Activated CD8-positive, alpha-beta memory T cell treated with anti-CD3 and anti-CD28 coated beads, Interleukin-2, amount 50 U/mL, for 24 hours (primary cell): ENCODE measurements around the gene STK35.

Experiments used
- DNase-seq: peaks from one replicate; pipeline ENCODE4 v3.0.0-alpha.2; 2020; ENCODE audit errors: extremely low read depth

STK35 gene

DNA sequence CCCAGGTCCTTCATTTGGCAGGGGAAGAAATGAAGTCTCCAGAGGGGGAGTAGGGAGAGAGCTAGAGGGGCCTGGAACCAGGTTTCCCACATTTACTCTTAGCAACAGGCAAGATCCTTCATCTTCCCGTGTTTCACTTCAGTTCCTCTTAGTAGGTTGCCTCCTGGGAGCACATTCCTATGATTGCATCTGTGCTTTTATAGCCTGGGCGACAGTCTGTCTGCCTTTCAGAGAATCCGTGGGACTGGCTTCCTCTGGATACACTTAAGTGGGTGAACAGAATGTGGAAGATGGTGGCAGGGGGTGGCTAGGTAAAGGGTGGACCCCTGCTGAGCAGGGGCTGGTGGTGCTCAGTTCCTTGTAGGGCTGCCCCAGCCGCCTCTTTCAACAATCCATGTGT lies 33.4 kb downstream of the STK35 start:
- DNase-seq = no peak

DNA sequence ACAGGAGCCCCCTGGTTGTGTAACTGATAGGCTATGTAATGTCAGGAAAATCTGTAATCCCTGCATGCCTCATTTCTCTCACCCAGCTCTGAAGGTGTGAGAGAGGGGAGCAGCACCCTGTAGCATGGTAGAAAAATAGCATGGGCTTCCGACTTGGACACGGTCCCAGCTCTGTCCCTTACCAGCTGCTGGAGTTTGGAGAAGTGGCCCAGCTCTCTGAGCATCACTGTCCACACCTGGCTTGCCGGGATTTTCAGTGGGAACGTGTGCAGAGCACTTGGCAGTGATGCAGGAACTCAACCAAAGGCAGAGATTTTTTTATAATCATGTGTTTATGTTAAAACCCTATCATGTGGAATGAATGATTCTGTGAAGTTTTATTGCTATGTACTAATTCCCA lies 34.6 kb downstream of the STK35 start:
- DNase-seq = no peak

DNA sequence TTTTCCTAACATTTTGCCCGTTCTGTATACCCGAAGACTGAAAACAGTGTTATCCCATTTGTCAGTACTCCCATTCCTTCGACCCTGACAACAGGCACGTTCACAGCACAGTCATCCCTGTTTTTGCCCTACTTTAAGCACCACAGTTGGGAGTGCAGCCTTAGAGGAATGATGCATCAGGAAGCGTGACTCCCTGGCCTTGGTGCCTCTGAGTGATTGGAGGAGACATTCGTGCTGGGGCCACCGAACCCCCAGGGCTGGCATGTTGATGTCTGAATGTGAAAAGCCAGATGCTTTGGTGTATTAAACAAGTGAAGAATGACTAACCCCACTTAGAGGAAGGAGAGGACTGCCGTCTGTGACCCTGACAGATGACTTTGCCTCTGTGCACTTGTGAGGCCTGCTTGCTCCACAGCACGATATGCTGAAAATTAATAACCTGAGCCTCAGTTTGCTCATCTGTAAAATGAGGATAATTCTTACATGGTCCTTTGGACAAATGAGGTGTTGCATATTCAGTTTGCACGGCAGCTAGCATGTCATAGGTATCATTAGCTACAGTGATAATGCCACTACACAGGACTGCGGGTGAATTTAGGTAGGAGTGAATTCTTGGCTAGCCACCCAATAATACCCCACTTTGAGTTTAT lies 36.0 kb downstream of the STK35 start:
- DNase-seq = no peak

DNA sequence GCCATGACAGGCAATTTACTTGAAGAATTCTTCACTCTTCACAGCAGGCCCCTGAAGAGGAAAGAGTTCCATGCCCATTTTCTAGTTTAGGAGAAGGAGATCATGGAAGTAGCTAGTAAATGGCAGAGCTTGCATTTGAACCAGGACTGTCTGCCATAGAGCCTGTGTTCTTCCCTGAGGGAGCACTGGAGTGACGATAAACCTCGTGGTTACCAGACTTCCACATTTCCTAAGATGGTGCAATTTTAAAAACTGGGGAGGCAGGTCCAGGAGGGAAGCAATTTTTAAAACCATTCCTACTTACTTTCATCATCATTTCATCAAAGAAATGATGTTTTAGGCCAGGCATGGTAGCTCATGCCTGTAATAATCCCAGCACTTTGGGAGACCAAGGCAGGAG lies 36.8 kb downstream of the STK35 start:
- DNase-seq = no peak

DNA sequence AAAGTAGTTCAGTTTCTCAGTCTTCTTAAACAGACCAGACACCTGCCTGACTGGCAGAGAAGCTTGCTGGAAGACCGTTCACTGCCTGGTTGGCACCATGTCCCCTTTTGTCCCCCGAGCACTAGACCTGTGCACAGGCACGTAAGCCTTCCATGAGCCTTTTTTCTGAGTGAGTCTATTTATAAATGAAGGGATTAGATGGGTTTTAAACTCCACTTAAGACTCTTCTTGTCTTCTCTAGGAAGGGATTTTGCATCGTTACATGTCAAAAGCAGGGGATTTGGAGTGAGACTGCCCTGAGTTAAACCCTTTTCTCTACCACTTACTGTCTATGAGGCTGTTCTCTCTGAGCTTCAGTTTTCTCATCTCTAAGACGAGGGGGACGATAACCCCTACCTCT lies 37.6 kb downstream of the STK35 start:
- no peak for DNase-seq

DNA sequence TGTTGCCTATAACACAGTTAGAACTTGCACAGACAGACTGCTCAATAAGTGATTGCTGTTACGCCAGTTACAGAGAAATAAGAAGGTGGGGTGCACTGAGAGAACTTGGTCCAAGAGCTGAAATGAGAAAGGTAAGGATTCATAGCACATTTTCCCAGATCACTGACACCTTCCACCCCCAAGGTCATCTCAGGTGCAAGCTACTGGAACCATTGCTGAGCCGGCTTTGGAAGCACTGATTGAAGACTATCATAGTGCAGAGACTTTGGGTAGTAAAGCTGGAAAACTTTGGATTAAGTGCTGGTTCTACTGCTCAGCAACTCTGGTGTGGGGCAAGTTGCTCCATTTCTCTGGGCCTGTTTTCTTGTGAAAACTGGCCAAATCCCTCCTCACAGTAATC lies 38.1 kb downstream of the STK35 start:
- DNase-seq = no peak

DNA sequence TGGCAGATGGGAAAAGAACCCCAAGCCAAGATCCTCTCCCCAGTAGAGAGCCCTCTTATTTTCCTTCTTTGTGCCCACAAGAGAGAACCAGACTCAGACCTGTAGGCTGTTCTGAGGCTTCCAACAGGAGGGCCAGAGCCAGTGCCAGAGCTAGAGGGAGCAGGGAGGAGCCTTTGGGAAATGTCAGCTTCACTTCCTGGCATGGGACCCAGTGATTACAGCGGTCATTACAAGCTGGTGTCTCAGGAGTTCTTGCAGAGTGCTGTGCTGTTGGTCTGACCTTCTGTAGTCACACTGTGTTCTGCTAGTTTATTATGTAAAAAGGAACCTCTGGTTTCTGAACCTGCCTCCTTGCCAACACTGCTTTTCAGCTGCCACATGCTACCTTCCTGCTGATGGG lies 38.9 kb downstream of the STK35 start:
- no peak for DNase-seq

DNA sequence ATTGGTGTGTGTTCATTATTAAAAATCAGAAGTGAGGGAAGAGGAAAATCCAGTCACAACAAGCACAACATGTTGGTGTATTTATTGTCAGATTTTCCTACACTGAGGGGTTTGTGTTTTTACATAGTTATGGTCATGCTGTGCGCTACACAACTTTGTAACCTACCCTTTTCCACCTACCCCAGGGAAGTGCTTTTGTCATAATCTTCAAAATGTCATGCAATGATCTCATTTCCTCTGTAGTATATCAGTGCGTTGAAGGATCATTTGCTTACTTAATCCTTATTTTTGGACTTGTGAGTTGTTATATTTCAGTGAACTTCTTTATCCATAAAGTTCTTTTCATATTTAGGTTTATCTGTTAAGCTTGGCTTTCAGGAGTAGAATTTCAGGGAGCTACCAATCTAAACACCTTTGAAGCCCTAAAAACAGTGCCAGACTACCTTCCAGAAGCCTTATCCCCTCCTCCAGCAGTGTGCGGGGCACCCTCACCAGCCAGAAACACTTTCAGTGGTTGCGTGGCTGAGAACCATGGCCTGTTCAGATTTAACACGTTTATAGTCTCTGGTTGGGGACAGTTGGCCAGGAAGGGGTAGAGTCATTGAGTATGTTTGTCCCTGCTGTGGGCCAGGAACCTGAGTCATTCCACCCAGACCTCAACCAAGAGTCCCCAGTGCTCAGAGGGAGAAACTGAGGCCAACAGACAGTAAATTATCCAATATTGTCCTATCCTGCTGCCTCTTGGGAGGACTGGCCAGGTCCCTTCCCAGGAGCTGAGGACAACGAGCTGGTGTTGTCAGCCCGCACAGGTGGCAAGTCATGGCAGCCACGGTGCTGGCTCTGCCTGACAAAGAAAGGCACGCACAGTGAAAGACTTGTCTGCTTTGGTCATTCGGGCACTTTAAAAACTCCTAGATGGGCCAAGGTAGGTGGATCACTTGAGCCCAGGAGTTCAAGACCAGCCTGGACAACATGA lies 40.3 kb downstream of the STK35 start:
- DNase-seq = no peak

DNA sequence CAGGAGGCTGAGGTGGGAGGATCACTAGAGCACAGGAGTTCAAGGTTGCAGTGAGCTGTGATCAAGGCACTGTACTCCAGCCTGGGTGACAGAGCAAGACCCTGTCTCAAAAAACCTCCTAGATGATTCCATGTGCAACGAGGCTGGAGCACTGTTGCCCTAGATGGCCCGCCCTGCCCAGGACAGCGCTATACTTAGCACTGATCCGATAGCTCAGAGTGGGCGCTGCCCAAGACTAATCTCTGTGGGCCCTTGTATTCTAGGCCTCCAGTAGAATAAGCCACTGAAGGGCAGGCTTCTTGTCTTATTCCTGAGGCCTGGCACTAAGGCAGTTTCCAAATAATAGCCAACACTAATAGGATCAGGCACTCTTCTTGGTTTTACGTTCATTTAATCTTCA lies 41.0 kb downstream of the STK35 start:
- DNase-seq = no peak

DNA sequence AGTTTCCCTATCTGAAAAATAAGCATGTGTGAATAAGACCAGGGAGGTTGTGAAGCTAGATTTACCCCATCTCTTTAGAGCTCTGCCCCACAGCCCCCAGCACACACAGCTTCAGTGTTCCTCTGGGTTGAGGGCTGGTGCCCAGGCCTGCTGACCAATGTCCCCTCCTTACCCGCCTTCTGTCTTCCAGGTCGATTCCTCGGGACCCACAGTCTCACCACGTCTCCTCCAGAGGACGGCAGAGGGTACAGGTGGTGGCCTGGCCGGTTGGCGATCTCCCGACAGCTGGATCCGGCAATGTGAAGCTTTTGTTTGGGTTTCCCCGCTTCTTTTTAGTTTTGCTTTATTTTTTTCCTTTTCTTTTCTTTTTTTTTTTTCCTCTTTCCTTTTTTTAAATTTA lies 42.0 kb downstream of the STK35 start:
- DNase-seq = no peak

DNA sequence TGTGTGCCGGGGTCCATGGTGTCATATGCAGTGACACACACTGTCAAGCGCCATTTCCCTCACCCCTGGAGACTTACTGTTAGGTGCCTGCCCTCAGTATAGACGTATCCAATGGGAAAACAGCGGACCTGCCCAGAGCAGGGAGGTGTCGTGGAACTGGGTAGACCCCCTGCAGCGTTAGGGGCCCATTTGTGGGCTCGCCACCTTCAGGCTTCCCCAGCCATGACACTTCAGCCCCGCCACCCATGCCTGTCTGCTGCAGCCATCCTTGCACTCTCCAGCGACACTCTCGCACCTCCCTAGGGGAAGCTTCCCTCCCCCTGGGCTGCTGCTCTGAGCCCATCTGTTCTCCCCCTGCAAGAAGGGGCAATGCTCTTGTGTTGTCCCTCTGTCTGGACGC lies 43.2 kb downstream of the STK35 start:
- DNase-seq = no peak

DNA sequence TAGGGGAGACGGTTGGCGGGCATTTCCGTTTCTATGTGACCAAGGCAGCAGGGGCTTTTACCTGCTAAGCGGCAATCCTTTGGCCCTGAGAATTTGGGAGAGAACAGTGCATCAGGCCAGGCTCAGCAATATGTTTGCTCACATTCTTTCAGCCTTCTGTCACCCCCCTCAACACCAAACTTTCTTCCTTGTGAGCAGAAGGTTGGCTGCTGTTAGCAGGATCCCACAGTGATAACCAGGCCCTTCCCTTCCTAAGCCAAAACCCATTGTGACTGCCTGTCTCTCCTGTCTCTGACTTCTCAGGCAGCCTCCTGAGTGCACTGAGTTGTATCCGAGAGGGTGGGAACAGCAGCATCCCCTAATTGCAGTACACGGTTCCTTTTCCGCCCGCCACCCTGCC lies 43.7 kb downstream of the STK35 start:
- DNase-seq = no peak

DNA sequence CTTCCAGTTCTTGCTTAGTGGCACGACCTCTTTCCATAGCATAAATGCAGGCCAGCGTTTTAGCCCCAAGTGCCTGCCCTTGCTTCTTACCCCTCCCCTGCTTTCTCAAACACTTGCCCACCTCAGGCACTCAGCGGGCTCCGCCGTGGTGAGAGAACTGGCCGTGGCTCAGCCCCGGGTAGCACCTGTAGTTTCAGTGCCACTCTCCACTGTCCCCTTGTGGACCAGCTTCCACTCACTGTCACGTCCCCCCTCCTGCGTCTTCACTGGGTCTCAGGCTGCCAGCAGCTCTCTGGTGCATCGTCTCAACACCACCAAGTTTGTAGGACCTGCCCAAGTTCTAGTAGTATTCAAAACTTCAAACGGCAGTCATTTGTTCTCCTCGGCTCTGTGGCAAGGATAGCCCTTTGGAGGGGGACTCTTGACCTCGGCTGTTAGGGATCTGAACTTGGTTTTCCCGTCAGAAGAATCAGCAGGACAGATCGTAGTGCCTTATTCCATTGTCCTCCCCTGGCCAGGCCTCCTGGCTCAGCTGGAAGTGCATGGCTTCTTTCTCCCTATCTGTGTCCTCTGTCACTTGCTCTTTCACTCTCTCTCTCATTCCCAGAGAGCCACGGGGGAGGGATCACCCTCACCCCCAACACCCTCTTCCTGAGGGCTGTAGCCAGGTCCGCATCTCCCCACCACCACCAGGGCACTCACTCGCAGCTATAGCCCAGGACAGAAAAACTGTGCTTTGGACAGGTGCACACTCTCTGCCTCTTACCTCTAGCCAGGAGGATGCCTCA lies 44.6 kb downstream of the STK35 start:
- DNase-seq = no peak

DNA sequence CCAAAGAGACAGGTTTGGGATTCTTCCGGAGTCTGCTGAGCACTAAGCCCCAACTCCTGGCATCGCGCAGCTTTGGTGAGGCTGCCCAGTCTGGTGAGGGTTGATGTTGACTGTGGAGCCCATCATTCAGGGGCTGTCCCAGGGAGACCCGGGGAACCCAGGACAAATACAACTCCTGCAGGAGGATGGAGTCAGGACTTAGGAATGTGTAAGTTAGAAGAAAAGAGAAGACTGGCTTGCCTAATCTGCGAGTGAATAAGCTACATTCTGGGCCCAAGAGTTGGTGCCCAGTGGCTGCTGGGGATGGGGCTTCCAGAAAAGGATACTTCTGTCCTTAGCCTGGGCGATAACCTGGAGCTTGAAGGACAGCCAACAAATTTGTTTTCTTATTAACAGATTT lies 47.9 kb downstream of the STK35 start:
- DNase-seq = no peak

DNA sequence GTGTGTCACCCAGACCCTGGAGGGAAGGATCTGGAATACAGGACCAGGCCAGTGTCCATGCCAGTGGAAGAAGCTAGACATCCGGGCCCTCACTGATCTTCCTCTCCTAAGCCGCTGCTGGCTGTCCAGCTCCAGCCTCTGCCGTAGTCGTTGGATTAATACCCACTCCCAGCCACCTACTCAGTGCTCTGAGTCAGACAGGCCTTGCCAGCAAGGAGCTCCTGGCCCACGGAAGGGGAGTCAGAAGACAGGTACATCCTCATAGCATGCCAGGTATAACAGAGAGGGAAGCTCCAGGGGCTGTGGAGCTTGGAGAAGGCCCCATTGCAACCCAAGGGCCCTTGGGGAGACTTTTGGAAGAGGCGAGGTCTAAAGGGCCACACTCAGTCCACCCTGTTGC lies 49.0 kb downstream of the STK35 start:
- DNase-seq = no peak

DNA sequence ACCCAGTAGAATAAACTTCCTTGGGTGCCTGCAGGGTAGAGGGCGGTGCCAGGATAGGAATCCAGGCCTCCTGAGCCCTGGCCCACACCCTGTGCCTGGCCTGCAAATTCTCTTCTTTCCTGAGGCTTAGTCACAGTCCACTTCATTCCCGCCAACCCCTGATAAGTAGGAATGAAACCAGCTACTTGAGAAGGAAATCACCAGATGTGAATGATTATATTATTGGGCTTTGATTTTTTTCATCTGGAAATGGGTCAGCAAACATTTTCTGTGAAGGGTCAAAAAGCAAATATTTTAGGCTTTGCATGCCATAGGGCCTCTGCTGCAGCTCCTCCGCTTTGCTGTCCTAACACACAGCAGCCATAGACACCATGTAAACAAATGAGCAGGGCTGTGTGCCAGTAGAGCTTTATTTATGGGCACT lies 50.2 kb downstream of the STK35 start:
- DNase-seq = no peak

DNA sequence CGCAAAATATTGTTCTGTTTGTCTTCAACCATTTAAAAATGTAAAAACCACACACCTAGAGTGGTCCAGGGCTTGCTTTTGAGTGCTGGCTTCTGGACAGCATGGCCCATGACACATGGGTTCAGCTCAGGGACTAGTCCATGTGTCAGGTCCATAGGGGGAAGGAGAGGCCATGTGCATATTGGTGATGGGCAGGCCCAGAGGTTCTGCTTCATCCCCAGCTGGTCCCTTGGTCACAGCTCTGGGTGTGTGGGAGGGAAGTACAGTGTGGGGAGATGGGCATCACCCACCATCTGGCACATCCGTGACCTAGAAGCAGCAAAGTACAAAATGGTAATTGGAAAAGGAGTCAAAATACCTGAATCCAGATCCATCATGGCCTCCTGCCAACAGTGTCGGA lies 50.7 kb downstream of the STK35 start:
- no peak for DNase-seq

DNA sequence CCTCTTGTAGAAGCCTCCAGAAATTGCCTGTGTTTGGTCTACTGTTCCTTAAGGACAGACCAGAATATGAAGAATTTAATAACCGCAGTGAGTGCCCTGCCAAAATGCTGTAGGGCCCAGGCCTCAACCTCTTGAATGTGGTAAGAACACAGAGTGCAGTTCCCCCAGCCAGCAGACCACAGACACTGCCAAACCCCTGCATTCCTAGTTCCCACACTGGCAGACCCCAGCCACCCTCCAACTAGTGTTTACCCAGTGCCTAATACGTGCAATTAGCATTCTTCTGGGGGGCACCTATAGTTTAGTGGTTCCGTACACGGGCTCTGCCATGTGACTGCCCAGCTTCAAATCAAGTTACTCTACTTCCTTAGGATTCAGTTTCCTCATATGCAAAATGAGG lies 51.7 kb downstream of the STK35 start:
- DNase-seq = no peak

DNA sequence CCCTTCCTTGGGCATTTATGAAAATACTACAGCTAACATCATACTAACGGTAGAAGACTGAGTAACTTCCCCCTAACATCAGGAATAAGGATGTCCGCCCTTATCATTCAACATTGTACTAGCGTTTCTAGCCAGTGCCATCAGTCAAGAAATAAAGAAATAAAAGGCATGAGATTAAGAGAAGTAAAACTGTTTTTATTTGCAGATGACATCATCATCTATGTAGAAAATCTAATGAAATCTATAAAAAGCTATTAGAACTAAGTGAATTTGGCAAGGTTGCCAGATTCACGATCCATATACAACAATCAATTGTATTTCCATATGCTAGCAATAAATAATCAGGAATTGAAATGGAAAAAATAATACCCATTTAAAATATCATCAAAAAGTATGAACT lies 54.6 kb downstream of the STK35 start:
- no peak for DNase-seq

DNA sequence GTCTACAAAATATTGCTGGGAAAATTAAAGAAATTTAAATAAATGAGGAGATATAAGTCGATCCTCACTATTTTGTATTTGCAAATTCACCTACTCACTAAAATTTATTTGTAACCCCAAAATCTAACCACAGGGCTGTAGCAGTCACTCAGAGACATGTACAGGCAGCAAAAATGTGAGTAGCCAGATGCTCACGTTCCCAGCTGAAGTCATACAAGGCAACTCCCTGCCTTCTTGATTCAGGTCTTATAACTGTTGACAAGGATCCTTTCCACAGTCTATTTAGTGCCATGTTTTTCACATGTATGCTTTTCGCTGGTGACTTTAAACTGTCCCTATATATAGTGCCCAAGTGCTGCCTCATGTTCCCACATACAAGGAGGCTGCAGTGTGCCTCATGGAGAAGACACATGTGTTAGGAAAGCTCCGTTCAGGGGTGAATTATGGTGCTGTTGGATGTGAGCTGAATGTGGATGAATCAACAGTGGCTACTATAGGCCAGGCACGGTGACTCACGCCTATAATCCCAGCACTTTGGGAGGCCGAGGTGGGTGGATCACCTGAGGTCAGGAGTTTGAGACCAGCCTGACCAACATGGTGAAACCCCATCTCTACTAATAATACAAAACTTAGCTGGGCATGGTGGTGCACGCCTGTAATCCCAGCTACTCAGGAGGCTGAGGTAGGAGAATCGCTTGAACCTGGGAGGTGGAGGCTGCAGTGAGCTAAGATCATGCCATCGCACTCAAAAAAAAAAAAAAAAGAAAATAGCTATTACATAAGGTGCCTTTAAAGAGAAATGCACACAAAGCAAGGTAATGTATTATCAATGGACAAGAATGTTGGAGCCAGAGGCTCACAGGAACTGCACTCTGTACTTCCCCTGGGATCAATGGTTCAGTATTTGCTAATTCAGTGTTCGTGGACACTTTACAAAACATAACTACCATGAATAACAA lies 55.3 kb downstream of the STK35 start:
- DNase-seq = no peak

DNA sequence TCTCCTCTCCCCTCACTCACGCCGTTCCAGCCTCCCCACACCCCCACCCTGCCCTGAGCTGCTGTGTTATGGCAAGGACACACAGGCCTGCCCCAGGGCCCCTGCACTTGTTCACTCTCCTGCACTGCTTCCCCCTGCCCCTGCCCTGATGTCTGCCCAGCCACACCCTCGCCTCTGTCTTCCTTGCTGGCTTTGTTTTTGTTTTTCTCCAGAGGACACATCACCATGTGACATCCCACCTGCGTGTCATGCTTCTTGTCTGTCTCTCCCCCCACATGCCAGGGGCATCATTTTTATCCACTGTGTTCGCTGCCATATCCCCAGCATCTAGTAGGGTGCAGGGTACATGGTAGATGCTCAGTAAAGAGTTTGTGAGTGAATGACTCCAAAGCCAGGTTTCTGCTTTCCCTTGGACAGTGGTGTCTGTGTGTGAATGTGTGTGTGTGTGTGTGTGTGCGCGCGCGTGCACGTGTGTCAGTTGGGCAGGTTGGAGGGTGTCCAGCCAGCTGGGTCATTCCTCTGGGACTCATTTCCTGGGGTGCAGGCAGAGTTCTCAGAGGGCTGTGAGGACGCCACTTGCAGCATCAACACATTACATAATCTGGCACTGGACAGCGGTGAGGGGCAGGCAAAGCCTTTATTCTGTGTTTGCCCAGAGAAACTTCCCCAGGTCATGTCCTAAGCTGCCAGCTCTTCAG lies 60.6 kb downstream of the STK35 start:
- no peak for DNase-seq
